Amygdala (tissue), 56 donors: ENCODE measurements around the gene RAD51B.

Source experiments
- DNase-seq, 56 donors: peaks; one replicate each; lab custom pipeline; 2025; lab: John Stamatoyannopoulos, UW

RAD51B gene

GRCh38 chr14:68306265-68306933, 486.8 kb downstream of the RAD51B start:
- DNase-seq = no peak

- DNase-seq = no peak
Measured at GRCh38 chr14:68306934-68307789, 487.6 kb downstream of the RAD51B start.

GRCh38 chr14:68307790-68308168, 488.2 kb downstream of the RAD51B start:
- DNase-seq = no peak

- DNase-seq = no peak
Measured at GRCh38 chr14:68308726-68309520, 489.3 kb downstream of the RAD51B start.

GRCh38 chr14:68309616-68310015, 490.0 kb downstream of the RAD51B start:
- DNase-seq = peak in 3 of 56 donors; percentile 3 to 50 (median 25)

GRCh38 chr14:68312300-68312699, 492.7 kb downstream of the RAD51B start:
- no peak for DNase-seq

DNA sequence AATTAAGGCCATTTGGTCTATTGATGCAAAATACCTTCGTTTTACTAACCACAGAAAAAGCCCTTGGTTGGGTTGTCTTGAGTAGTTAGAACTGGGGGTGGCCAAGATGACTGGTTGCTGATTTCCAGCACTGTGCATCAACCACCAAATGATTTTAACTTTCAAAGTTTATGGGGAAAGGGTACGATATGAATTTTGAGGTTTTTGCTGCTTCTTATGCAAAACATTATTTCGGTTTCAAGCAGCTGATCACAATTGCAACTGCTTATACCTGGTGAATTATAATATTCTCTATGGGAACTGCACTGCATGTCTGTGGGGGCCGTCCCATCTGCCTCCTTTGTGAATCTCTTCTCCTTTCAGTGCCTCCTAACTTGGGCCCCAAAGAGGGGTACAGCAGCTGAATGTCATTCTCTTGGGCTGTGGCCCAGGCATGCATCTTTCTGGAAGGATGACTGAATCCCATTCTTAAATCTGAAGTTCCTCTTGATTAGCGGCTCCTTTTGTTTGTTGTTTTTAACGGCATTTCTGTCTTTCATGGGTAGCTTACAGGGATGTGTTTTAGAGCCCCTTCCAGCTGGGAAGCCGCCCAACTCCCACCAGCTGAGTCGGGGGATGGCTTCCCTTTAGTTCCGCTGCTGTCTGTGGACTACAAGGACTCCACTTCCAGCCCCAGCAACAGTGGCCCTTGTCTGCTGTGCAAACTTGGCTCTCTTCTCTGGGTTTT, 493.5 kb downstream of the RAD51B start:
- DNase-seq = peak in 11 of 56 donors; percentile 3 to 48 (median 18)

DNA sequence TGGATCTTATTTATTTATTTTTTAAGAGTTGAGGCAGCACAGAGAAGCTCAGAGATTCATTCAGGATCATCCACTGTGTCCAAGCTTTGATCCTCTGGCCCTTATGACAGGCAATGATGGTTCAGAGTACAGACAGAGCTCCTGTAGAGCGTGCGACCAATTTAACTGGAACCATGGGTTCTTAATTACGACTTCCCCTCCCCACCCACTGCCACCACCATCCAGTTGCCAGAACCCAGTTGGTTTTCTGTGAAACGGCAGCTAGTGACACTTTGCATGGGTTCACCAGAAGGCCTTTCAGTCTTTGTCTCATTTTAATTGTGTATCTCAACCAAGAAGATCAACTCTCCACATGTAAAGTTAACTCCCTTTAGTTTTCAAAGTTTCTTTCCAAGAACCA, 495.1 kb downstream of the RAD51B start:
- no peak for DNase-seq

GRCh38 chr14:68315081-68315480, 495.5 kb downstream of the RAD51B start:
- no peak for DNase-seq

DNA sequence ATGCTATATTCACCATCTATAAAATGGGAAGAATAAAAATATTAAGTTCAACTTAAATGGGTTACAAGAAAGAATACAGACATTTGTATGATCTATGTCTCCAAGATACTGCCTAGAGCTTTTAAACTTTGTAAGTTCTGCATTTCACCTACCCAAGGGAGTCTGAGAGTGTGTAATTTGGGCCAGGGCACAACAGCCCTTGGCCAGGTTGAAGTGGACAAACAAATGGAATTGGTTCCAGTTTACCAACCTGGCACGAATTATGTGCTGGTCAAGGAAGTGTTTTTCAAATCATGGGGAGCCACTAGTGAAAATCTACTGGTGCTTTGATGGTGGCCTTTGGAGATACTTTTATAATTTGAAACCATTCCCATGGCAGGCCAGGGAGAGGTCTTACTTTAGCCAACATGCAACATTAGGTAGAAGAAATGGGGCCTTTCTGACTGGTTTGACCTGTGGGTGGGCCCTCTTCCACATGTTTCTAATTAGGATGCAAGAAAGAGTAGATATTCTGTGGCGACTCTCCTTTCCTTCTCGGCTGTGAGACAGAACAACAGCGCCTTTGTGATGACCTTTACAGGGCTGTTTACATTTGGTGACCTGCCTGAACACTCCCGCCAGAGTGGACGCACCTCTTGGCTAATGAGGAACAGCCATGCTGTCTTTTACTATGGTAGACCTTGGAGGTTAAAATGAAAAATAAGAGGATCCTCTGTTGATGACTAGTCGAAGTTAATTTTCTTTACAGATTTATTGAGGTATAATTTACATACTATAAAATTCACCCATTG, 496.7 kb downstream of the RAD51B start:
- DNase-seq = no peak

DNA sequence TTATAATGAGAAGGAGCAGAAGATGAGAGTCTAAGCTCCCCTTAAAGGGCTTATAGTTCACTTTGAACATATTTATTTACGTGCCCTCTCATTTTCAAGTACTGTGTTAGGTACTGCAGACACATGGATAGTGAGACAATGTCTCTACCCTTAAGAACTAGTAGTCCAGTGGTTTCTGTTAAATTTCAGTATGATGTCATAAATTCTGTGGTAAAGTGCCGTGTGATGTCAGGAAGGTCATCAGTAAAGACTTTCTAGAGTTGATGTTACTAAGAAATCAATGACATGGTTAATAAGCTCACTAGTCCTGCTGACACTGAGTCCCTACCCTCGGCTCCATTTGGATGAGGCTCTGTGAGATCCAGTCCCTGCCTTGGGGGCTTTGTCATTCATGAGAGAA, 497.7 kb downstream of the RAD51B start:
- no peak for DNase-seq

- no peak for DNase-seq
Measured at GRCh38 chr14:68318828-68319227, 499.2 kb downstream of the RAD51B start.

DNA sequence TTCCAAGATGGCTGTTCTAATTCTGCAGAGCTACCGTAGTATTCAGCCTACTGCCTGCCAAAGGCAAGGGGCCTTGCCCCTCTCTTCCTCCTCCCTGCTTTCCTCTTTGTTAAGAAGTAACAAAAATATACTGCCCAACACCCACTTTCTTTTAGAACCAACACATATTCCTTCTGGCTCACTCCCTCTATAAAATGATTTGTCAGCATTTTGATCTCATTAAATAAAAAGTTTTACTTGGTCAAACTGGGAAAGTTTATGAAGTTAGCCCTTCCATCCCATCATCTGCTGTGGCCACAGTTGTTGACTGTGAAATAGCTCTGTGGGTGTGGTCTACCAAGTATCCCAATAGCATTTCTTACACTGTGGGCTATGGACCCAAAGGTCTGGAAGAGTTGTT, 500.9 kb downstream of the RAD51B start:
- DNase-seq = no peak

DNA sequence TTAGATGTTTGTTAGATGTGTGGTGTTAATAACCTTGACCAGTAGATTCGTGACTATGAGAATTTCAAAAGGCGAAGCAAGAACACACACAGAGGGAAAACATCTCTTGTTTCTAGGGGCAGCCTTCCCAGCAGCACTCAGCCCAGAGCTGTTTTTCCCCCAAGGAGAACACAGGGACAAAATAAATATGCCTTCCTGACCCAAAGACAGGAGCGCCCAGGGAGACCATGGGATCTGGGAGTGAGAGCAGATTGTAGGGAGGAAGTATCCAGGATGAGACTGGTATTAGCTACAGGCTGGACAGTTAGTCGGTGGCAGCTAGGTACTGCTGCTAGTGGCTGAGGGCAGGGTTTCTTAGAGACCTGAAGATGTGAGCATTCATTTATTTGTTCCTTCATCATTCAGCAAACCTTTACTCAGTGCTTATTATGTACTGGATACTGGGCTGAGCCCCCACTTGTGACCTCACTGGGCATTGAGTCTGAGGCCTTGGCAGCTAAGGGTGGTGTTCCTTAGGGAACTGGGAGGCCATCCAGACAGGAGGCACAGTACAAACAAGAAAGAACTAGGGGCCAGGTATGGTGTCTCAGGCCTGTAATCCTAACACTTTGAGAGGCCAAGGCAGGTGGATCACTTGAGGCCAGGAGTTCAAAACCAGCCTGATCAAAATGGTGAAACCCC, 503.5 kb downstream of the RAD51B start:
- peak in 13 of 56 donors; percentile 7 to 57 (median 19) for DNase-seq

- no peak for DNase-seq
Measured at GRCh38 chr14:68325267-68325807, 505.8 kb downstream of the RAD51B start.

GRCh38 chr14:68327231-68327630, 507.7 kb downstream of the RAD51B start:
- DNase-seq = no peak

DNA sequence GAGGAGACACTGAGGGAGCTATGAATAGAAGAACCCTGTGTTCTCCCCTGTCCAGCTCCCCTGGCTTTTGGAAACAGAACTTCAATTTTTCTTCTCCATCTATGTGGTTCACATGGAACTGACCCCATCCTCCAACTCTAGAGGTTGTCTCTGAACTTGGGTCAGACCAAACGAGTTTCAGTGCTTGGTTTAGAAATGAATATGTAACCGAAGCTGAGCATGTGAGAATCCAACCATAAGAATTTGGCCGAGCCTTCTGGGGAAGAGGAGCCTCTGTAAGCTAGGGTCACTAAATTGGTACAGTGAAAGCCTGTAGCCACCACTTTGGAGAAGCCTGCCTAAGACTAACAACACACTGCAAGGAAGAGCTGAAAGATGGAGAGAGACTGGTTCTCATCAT, 508.9 kb downstream of the RAD51B start:
- no peak for DNase-seq

GRCh38 chr14:68331426-68331825, 511.8 kb downstream of the RAD51B start:
- no peak for DNase-seq

- DNase-seq = no peak
Measured at GRCh38 chr14:68331991-68332390, 512.4 kb downstream of the RAD51B start.
